ENCODE measurements around the gene SAMD4B. TPM values are rescaled to one million over a fixed set of nuclear protein-coding genes. Genes with fewer than 3 reads are reported as not detected.

Gene SAMD4B
- total RNA-seq, 3 donors from 2014 or later (not counting 1 experiment from before 2014, with no cell fraction given) = 67.8 to 80.8 (median 78.9) TPM

DNA sequence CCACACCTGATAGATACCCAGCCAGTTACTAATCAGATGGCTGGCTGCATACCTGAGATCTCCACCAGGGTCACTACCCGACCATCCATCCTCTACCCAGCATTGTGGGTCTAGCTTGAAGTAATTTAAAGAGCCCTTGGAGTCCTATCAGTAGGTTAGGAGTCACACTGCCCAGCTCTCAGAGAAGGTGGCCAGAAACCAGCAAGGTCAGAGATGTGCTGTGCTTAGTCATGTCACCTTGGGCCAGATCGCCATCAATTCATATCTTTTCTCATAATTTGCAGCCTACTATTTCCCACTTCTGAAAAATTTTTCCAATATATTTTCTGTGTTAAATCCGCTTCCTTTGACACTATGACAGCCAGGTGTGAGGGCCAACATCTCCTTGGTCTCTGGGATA, 13.9 kb downstream of the SAMD4B start:
- Histone ChIP-seq H3K9me3 (ENCODE audit: control insufficient read depth, insufficient read depth, low read length) (no peaks in the 10 kb centered on the region), H3K36me3 (ENCODE audit: control insufficient read depth, insufficient read depth, low read length) (peaks cover 76% of the 10 kb centered on the region), H3K27me3 (ENCODE audit: control insufficient read depth, insufficient read depth, low read length) (no peaks in the 10 kb centered on the region), H3K4me1 (ENCODE audit: control insufficient read depth, insufficient read depth, low read length) (peaks cover 1% of the 10 kb centered on the region), H3K4me3 (ENCODE audit: low read length) (no peak overlapping the region), H3K27ac (ENCODE audit: low read length) (no peak overlapping the region)
- DNase-seq (no peak), ATAC-seq (no peak)
- TF ChIP-seq, protein P1, sequence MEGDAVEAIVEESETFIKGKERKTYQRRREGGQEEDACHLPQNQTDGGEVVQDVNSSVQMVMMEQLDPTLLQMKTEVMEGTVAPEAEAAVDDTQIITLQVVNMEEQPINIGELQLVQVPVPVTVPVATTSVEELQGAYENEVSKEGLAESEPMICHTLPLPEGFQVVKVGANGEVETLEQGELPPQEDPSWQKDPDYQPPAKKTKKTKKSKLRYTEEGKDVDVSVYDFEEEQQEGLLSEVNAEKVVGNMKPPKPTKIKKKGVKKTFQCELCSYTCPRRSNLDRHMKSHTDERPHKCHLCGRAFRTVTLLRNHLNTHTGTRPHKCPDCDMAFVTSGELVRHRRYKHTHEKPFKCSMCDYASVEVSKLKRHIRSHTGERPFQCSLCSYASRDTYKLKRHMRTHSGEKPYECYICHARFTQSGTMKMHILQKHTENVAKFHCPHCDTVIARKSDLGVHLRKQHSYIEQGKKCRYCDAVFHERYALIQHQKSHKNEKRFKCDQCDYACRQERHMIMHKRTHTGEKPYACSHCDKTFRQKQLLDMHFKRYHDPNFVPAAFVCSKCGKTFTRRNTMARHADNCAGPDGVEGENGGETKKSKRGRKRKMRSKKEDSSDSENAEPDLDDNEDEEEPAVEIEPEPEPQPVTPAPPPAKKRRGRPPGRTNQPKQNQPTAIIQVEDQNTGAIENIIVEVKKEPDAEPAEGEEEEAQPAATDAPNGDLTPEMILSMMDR (IDR thresholded peaks at IDR 0.05) = no peak
- Mint-ChIP-seq H3K9me3 (no peaks in the 10 kb centered on the region), H3K4me3 (no peak overlapping the region), H3K27me3 (ENCODE audit: low read depth in 2 of 2) (no peaks in the 10 kb centered on the region), H3K27ac (no peak overlapping the region), H3K4me1 (peaks cover 0 to 5% of the 10 kb centered on the region in 2 donors), H3K36me3 (peaks cover 9% of the 10 kb centered on the region)
- intact Hi-C loops (cut with micrococcal nuclease) = no loop called here
- 91% methylated on average over 3 of the region's 3 CpGs for WGBS (ENCODE audit: insufficient coverage)

DNA sequence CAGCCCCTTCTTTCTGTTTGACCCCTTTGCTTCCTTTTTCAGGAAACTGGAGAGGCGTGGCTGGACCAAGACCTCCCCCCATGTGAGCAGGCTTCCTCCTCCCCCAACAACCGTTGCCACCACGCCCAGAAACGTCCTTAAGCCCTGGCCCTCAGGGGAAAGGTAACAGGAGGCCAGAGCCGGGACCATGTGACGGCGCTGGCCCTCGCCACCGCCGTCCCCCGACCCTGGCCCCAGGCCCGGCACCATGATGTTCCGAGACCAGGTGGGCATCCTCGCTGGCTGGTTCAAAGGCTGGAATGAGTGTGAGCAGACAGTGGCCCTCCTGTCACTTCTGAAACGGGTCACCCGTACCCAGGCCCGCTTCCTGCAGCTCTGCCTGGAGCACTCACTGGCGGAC, 14.4 kb downstream of the SAMD4B start:
- Histone ChIP-seq H3K27me3 (ENCODE audit: control insufficient read depth, insufficient read depth, low read length) (no peaks in the 10 kb centered on the region), H3K4me3 (ENCODE audit: low read length) (no peak overlapping the region), H3K9me3 (ENCODE audit: control insufficient read depth, insufficient read depth, low read length) (no peaks in the 10 kb centered on the region), H3K36me3 (ENCODE audit: control insufficient read depth, insufficient read depth, low read length) (peaks cover 73% of the 10 kb centered on the region), H3K27ac (ENCODE audit: low read length) (no peak overlapping the region), H3K4me1 (ENCODE audit: control insufficient read depth, insufficient read depth, low read length) (no peaks in the 10 kb centered on the region)
- Mint-ChIP-seq H3K9me3 (no peaks in the 10 kb centered on the region), H3K27me3 (ENCODE audit: low read depth in 2 of 2) (no peaks in the 10 kb centered on the region), H3K27ac (no peak overlapping the region), H3K4me3 (no peak overlapping the region), H3K4me1 (peaks cover 0 to 2% of the 10 kb centered on the region in 2 donors), H3K36me3 (peaks cover 9% of the 10 kb centered on the region)
- DNase-seq = no peak
- ATAC-seq = peak in 1 of 3 donors; percentile 17
- TF ChIP-seq, protein P1 (IDR thresholded peaks at IDR 0.05) = no peak
- intact Hi-C loops (cut with micrococcal nuclease) = no loop called here
- 92% methylated on average over 18 of the region's 18 CpGs for WGBS (ENCODE audit: insufficient coverage)

DNA sequence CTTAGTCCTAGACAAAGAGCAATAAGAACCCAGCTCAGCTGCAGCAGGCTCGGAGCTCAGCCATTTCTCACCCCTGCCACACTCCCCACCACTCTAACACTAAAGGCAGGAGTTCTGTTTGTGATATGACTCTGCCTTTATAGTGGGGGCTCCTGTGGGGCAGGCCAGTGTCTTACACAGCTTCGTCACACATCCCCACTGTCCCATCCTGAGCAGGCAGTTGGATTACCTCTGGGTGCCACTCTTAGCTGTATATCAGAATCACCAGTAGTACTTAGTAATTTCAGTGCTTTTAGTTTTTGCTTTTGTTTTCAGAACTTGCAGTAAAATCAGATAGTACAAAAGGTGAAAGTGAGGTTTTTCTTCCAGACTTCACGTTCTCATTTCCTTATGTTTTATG, 16.8 kb downstream of the SAMD4B start:
- Mint-ChIP-seq H3K27ac (no peak overlapping the region), H3K4me1 (no peaks in the 10 kb centered on the region), H3K9me3 (no peaks in the 10 kb centered on the region), H3K27me3 (ENCODE audit: low read depth in 2 of 2) (no peaks in the 10 kb centered on the region), H3K36me3 (peaks cover 6% of the 10 kb centered on the region), H3K4me3 (no peak overlapping the region)
- TF ChIP-seq, protein P1 (IDR thresholded peaks at IDR 0.05) = no peak
- ATAC-seq = no peak
- Histone ChIP-seq H3K4me3 (ENCODE audit: low read length) (no peak overlapping the region), H3K9me3 (ENCODE audit: control insufficient read depth, insufficient read depth, low read length) (no peaks in the 10 kb centered on the region), H3K27ac (ENCODE audit: low read length) (no peak overlapping the region), H3K4me1 (ENCODE audit: control insufficient read depth, insufficient read depth, low read length) (peaks cover 4% of the 10 kb centered on the region), H3K27me3 (ENCODE audit: control insufficient read depth, insufficient read depth, low read length) (no peaks in the 10 kb centered on the region), H3K36me3 (ENCODE audit: control insufficient read depth, insufficient read depth, low read length) (peaks cover 78% of the 10 kb centered on the region)
- intact Hi-C loops (cut with micrococcal nuclease) = no loop called here
- 91% methylated on average over 1 of the region's 3 CpGs for WGBS (ENCODE audit: insufficient coverage)
- DNase-seq = no peak

DNA sequence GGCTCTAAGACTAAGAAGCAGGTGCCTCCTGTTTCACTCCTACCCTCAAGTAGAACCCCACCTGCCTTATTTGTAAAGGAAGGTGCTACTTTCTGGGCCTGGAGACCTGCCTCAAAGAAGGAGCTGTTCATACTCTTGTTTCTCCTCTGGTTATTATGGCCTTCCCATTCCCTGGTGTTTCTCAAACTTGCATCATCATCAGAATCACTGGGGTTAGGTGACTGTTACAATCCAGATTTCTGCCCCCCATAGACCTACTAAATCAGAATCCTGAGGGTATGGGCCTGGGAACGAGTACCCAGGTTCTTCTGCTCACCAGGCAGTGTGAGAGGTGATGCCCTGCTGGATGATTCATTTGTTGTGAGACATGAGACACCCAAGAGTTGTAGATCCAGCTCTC, 18.4 kb downstream of the SAMD4B start:
- no peaks in the 10 kb centered on the region for H3K9me3 Mint-ChIP-seq
- TF ChIP-seq, protein P1 (IDR thresholded peaks at IDR 0.05) = no peak
- ATAC-seq (no peak), DNase-seq (no peak)
- Histone ChIP-seq H3K36me3 (ENCODE audit: control insufficient read depth, insufficient read depth, low read length) (peaks cover 68% of the 10 kb centered on the region), H3K27me3 (ENCODE audit: control insufficient read depth, insufficient read depth, low read length) (no peaks in the 10 kb centered on the region), H3K4me1 (ENCODE audit: control insufficient read depth, insufficient read depth, low read length) (peaks cover 6% of the 10 kb centered on the region), H3K4me3 (ENCODE audit: low read length) (no peak overlapping the region), H3K27ac (ENCODE audit: low read length) (no peak overlapping the region), H3K9me3 (ENCODE audit: control insufficient read depth, insufficient read depth, low read length) (no peaks in the 10 kb centered on the region)
- H3K36me3 Mint-ChIP-seq = no peaks in the 10 kb centered on the region
- H3K4me1 Mint-ChIP-seq = peaks cover 0 to 4% of the 10 kb centered on the region in 2 donors
- no peak overlapping the region for H3K4me3 Mint-ChIP-seq
- H3K27ac Mint-ChIP-seq = no peak overlapping the region
- no peaks in the 10 kb centered on the region for H3K27me3 Mint-ChIP-seq (ENCODE audit: low read depth in 2 of 2)
- intact Hi-C loops (cut with micrococcal nuclease) = no loop called here
- 100% methylated on average over 1 of the region's 1 CpG for WGBS (ENCODE audit: insufficient coverage)
